GM08714 (cell line): ENCODE data around the gene CCN5.
"Not testable (repeated sequence)": the region's sequence is repeated elsewhere in the genome, so short reads cannot be mapped to it uniquely, and the experiment has no call there.

Experiments used
- H3K4me3 ChIP-seq: fragments of 200-500 bp; sonication (Bioruptor generic); 2 replicates; pipeline ENCODE4 v1.5.1; 2014; ENCODE audit warnings: mild to moderate bottlenecking, low read length, inconsistent platforms
- ZNF274 ChIP-seq: IDR thresholded peaks from 2 replicates; pipeline ENCODE4 v1.6.1; 2012; ENCODE audit warnings: mild to moderate bottlenecking, low read depth, low read length

CCN5 gene, protein sequence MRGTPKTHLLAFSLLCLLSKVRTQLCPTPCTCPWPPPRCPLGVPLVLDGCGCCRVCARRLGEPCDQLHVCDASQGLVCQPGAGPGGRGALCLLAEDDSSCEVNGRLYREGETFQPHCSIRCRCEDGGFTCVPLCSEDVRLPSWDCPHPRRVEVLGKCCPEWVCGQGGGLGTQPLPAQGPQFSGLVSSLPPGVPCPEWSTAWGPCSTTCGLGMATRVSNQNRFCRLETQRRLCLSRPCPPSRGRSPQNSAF

GRCh38 chr20:44714701-44715498 lies at the start of gene CCN5:
CCN5 (plus strand) TSS chr20:44715369; CDS start chr20:44715391, 22 bp downstream.
- TF ChIP-seq ZNF274 = no peak
- H3K4me3 ChIP-seq = no peak within 1 kb of the TSS

DNA sequence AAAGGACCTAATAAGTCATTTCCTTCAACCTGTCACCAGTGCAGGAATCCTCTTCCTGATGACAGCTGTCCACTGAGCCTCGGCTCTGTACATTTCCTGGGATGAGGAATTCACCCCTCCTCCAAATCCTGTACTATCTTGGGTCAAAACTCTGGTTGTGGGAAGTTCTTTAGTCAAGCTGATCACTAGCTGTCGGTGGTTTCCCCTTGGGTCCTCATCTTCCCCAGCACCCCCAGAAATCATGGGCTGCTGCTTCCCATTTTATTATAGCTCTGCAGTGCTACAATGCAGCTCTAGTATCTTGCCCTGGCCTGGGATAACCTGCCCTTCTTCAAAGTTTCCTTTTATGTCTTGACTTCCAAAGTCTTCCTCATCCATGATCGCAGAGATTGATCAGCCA lies 49.1 kb upstream of the CCN5 start:
- no peak for TF ChIP-seq ZNF274
- no peak overlapping the region for H3K4me3 ChIP-seq

- H3K4me3 ChIP-seq = not testable (repeated sequence)
Measured at GRCh38 chr20:44670851-44671250, 44.3 kb upstream of the CCN5 start.

GRCh38 chr20:44671541-44671940 lies 43.6 kb upstream of the CCN5 start:
- not testable (repeated sequence) for H3K4me3 ChIP-seq

DNA sequence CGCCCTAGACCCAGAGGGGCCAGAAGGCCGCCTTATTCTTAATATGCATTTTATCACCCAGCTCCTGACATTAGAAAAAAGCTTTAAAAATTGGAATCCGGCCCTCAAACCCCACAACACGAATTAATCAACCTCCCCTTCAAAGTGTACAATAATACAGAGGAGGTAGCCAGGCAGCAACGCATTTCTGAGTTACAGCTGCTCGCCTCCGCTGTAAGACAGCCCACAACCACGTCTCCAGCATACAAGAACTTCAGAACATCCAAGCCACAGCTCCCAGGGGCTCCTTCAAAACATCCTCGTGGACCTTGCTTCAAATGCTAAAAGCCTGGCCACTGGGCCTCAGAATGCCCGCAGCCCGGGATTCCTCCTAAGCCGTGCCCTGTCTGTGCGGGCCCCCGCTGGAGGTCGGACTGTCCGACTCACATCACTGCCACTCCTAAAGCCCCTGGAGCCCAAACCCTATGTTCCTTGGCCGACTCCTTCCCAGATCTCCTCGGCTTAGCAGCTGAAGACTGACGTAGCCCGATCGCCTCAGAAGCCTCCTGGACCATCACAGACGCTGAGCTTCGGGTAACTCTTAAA lies 42.8 kb upstream of the CCN5 start:
- H3K4me3 ChIP-seq = not testable (repeated sequence)

DNA sequence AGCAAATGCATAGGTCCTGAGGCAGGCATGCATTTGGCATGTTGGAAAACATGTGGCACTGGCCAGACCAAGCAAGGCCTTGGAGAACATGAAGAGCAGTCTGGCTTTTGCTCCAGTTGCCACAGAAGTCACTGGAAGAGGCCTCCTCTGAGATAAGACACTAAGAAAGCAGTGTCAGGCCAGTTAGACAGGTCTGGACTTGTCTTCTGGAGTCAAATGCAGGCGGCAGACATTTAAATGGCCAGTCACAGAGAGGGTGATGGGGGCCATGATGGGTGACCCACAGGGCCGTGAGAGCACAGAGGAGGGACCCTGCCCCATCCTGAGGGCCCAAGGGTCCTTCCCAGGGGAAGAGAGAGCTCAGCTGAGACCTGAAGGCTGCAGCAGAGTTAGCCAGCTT lies 36.9 kb upstream of the CCN5 start:
- no peak for TF ChIP-seq ZNF274
- no peak overlapping the region for H3K4me3 ChIP-seq

DNA sequence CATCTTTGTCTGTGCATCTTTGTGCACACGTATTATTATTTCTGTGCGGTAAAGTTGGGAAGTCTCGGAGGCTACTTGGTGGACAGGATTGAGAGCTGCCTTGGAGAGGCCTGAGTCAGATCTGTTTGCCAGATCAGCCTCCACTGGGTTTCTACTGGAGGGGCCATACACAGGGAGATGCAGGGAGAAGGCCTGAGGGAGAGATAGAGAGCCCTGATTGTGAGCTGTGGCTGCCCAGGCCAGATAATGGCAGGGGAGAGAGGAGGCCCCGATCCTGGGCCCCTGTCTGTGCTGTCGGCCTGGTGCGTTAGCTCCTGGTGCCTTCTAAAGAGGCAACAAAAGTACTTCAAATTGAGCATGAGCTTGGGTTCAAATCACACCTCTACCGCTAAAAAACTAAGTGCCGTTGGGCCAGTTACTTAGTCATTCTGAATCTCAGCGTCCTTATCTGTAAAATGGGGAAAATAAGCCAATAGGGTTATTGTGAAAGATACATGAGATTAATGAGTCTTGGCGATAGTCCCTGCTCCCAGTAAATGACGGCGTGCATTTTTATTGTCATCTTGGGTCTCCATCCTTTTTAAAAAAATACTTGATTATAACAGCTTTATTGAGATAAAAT lies 36.1 kb upstream of the CCN5 start:
- no peak for TF ChIP-seq ZNF274
- no peak overlapping the region for H3K4me3 ChIP-seq

GRCh38 chr20:44681796-44682566 lies 33.2 kb upstream of the CCN5 start:
- no peak for TF ChIP-seq ZNF274
- no peak overlapping the region for H3K4me3 ChIP-seq

GRCh38 chr20:44683263-44684046 lies 31.7 kb upstream of the CCN5 start:
- no peak overlapping the region for H3K4me3 ChIP-seq
- TF ChIP-seq ZNF274 = no peak

DNA sequence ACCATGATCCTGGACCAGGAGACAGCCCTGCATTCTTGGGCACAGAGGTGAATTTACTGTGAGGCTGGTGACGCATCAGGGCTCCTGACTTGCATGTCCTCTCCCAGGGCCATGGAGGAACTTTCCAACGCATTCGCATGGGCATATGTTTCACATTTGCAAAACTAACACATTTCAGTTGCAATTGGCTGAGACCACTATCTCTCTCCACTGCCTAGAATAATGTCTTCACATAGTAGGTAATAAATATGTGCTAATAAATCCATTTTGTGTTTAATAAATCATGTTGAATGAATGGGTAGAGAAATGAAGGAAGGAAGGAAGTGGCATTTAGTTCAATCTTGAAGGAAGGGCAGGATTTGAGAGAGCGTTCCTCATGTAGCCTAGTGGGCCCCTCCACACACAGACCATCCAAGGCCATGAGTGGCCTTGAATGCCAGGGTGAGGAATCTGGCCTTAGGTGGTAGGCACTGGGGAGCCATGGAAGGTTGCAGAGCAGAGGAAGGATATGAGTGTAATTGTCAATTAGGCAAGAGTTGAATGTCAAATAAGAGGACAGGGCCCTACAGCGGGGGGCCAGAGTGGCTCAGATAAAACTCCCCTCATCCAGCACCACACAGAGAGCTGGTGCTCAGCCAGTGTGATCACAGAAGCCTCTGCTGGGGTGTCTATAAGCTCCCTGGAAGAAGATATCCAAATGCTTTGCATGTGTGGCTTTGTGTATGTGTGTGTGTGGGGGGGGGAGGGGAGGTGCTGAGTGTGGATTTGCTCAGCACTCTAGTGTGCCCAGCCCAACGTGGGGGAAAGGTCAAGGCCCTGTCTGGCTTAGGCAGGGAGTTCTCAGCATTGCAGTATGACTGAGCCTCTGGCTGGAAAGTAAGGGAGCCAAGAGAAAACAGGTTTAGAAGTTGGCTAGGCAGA lies 30.9 kb upstream of the CCN5 start:
- TF ChIP-seq ZNF274 = no peak

DNA sequence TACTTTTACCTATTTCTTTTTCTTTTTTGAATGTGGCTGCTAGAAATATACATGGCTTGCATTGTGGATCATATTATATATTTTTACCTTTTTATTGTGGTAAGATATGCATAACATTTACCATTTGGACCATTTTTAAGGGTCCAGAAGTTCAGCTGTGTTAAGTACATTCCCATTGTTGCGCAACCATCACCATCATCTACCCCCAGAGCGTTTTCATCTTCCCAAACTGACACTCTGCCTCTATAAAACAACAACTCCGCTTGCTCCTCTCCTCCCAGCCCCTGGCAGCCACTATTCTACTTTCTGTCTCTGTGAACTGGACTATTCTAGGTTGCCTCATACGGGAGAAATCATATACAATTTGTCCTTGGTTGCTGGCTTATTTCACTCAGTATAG lies 28.2 kb upstream of the CCN5 start:
- no peak for TF ChIP-seq ZNF274
- H3K4me3 ChIP-seq = no peak overlapping the region

More for the DNA sequence above, 30.9 kb upstream of the CCN5 start:
- no peak overlapping the region for H3K4me3 ChIP-seq

- no peak for TF ChIP-seq ZNF274
Measured at GRCh38 chr20:44688053-44688625, 27.0 kb upstream of the CCN5 start.

GRCh38 chr20:44689809-44690208 lies 25.4 kb upstream of the CCN5 start:
- TF ChIP-seq ZNF274 = no peak
- no peak overlapping the region for H3K4me3 ChIP-seq

More at GRCh38 chr20:44688053-44688625, 27.0 kb upstream of the CCN5 start:
- no peak overlapping the region for H3K4me3 ChIP-seq
